HG02852 (cell line): ENCODE results near the gene DHODH.

Source experiments
- ATAC-seq: cut with Tn5 transposase; IDR thresholded peaks from one replicate; pipeline ENCODE4 v1.9.1; 2021; ENCODE audit warnings: mild to moderate bottlenecking, moderate library complexity; ENCODE audit not compliant: unreplicated experiment

The DHODH gene

DNA sequence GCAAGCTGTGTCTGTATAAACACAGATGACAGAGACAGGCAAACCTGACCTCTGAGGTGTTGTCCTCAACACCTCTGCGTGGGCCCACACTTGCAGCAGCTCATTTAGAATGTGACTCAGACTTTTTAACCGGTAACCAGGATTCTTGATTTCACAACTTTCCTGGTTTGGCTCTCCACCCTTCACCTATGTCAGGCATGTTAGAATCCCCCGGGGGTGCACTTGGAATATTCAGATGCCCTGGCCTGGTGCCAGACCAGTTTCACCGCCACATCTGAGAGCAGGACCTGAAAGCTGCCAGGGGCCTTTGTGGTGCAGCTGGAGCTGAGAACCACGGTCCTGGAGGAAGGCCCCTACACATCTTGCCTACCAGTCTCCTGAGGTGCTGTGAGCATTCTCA lies 4.8 kb downstream of the DHODH start:
- ATAC-seq = no peak

DNA sequence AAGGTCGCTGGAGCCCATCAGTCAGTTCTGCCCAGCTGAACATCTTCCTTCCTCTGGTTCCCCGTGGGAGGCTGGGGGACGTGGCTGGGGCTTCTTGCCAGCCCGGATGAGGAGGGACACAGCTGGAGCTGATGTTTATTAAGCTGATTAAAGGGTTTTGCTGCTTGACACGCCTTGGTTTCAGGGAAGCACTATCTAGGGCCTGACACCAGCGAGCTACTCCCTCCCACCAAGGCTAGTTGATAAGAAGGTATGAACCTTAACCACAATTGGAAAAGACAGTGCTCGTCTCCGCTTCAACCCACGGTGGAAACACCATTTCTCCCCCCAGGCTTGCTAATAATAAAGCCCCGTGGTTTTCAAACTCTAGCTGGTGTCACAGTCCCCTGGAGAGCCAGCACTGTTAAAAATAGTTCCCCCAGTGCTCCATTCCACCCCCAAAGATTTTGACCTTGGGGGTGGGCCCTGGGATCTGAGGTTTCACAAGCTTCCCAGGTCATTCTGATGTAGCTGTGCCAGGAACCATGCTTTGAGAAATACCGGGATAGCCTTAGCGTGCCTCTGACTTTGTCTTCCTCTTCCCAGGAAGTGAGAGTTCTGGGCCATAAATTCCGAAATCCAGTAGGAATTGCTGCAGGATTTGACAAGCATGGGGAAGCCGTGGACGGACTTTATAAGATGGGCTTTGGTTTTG lies 5.5 kb downstream of the DHODH start:
- ATAC-seq = no peak

DNA sequence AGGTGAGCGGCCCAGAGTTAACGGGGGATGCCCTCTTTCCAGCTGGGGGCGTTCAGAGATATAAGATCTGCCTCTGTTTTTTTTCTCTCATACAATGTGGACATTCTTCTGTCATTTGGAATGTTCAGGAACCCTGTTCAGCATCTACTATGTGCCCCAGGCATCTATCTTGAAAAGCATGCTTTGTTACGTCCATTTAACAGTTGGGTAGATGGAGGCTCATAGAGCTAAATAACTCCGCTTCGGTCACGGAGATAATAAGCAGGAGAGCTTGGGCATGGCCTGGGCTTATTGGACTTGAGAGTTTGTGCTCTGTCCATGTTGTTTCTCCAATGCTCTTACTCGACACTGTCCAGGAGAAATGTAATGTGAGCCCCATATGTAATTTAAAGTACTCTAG lies 6.1 kb downstream of the DHODH start:
- no peak for ATAC-seq

DNA sequence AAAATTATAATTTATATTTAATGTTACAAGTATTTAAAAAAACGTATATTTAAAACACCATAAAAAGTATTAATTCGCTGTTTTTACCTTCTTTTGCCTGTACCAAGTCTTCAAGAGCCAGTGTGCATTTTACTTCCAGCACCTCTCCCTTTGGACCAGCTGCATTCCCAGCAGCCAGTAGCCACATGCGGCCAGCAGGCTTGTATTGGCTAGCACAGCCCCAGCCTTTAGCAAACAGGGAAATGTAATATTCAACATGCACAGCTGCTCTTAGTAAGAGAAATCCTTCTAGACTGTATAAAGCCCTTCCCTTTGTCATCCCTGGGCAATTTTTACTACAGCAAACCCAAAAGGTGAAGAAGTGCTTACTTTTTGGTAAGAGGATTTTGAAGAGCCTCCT lies 6.6 kb downstream of the DHODH start:
- ATAC-seq = no peak

DNA sequence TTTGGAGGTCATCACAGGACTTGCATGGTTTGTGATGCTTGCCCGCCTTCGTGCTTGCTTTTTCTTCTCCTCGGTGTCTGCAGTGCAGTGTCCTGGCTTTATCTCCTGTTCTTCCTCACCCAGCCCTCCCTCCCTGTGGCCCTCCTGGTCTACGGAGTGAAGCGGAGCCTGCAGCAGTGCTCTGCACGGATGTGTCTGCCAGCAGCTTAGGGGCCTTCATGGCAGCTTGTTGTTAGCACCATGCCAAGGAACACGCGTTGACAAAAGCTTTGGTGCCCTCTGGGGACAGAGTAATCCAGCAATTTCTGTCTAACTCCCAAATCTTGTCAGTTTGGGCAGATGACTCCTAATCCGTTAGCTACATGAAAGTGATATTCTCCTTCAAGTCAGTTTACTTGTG lies 9.9 kb downstream of the DHODH start:
- ATAC-seq = no peak

DNA sequence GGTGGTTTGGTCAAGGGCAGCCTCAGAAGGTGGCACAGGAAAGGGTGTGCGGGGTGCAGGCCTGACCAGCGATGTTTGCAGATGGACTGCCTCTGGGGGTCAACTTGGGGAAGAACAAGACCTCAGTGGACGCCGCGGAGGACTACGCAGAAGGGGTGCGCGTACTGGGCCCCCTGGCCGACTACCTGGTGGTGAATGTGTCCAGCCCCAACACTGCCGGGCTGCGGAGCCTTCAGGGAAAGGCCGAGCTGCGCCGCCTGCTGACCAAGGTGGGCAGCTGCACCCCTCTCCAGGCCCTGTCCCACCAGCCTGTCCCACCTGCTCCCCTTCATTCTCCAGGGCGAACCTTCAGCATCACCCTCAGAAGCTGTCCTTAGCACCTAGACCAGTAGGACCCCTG lies 12.5 kb downstream of the DHODH start:
- no peak for ATAC-seq

DNA sequence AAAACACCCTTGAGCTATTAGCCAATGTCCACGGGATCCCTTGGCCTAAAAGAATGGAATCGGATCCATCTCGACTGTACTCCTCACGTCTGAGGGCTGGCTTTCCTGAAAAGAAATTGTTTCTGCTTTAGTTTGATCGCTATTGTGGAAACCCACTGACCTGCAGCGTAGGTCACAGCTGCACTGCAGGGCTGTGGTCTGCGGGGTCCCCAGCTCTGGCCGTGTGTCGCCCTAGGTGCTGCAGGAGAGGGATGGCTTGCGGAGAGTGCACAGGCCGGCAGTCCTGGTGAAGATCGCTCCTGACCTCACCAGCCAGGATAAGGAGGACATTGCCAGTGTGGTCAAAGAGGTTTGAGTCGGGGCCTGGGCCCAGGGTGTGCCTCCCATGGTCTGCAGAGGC lies 13.6 kb downstream of the DHODH start:
- no peak for ATAC-seq

DNA sequence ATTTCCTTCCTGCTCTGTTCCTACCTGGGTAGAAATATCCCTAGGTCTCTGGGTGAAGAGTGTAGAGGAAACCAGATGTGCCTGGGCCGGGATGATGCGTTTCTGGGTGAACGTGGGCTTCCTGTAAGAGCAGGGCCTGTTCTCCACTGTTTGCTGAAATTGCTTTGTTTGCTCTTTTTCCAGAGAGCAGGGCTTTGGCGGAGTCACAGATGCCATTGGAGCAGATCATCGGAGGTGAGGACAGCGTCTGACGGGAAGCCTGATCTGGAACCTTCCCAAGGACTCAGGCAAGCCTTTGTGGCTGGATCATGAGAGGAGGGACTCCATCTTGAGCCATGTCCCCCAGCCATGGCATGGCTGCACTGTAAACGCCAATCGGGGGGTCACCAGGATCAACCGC lies 15.4 kb downstream of the DHODH start:
- ATAC-seq = no peak

DNA sequence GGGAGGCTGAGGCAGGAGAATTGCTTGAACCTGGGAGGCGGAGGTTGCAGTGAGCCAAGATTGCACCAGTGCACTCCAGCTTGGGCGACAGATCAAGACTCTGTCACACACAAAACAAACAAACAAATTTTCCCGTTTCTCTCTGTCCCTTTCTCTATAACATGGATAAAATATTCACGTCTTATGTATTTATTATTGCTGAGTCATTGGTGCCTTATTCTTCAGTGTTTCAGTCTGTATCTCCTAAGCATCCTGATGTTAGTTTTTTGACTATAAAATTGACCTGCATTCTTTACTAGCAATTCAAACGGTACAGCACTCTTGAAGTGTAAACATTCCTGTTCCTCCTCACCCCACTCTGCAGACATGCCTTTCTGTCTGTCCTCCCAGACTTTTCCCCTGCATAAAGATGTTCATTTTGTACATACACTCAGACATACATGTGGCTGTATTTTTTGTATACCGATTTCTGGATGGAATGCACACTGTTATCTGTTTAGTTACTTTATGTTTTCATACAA lies 16.4 kb downstream of the DHODH start:
- ATAC-seq = no peak

DNA sequence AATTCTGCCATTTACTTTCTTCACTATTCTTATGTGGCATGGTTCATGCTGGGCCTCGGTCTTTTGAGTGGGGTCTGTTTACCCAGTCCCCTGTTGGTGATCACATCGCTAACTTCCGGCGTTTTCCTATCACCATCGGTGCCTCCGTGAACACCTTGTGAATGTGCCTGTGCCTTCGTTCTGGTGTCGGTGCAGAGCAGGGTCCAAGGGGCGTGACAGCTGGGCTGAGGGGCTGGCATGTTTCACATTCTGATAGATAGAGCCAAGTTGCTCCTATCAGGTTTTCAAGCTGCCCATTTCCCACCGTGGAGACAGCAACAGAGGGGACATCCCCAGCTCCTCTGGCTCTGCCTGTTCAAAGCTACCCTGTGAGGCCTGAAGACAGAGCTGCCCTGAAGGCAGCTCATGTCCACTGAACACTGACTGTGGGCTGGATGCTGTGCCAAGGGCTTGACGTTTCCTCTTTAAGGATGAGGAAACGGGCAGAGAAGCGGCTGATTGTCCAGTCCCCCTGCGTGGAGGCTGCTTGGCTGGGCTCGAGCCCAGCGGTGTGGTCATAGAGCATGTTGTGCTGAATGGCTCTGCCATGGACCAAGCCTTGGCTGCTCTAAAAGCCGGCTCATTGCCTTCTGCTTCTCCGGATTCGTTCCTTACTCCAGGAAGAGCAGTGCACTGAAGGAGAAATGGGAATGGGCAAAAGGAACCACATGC lies 17.0 kb downstream of the DHODH start:
- no peak for ATAC-seq

DNA sequence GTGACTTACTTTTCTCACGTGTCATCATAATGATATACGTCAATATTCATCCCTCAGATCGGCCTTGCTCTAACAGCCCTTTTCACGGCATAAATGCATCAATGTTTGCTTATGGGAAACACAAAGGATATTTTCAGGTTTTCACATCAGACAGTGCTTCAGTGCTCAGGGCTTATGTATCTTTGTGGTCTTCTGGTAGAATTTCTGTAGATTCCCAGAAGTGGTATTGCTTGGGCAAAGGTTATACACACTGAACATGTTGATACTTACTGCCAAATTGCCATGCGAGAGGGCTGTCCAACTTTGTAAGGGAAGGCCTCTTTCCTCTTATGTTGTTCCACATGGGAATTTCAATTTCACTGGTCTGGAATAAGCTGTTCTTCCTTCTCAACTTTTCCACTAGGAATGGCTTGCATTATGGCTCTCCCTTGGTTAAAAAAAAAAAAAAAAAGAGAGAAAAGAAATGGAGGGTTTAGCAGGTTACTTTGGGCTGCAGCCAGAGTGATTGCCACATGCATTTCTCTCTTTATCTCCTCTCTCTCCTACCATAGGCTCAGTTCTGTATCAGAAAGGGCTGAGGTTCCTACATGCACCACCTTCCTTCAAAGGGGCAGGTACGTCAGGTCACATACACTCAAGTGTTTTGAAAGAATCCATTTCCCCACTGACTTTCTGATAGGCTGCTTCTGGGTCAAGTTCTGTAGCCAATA lies 19.3 kb downstream of the DHODH start:
- no peak for ATAC-seq

DNA sequence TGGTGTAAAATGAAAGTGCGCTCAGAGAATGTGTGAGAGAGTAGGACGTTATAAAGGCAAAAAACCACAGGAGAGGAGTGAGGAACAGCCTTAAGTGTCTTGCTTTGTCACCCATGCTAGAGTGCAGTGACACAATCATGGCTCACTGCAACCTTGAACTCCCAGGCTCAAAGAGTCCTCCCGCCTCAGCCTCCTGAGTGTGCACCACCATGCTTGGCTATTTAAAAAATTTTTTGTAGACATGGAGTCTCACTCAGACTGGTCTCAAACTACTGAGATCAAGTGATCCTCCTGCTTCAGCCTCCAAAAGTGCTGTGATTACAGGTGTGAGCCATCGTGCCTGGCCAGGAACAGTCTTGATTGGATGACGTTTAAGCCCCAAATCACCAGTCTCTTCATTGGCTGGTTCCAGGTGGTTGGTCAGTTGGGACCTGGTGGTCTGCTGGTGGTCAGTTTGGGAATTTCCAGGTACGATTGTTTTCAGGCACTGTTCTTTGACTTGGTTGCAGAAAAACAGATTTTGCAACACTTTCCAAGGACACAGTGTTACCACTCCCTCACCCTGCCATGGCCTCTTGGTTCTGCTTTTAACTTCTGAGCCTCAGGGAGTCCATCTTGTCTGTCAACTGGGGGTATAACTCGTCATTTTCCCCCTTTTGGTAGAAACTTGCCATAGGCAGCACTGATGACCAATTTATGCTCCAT lies 21.2 kb downstream of the DHODH start:
- no peak for ATAC-seq

DNA sequence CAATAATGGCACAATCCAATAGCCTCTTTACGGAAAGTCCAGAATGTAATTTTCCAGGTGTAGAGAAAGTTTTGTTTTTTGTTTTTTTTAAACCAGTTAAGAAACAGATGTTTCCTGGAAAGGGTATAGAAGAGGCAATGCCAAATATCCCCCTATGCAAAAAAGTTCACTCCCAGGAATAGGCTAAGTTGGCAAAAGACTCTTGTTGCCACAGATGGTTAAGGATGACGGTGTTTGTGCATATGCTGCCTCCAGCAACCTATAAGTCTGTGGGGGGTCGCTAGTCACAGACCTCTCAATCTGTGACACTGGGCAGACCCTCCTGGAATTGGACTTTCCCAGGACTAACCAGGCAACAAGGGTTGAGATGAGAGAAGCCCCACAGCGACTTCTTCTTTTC lies 24.9 kb downstream of the DHODH start:
- no peak for ATAC-seq

DNA sequence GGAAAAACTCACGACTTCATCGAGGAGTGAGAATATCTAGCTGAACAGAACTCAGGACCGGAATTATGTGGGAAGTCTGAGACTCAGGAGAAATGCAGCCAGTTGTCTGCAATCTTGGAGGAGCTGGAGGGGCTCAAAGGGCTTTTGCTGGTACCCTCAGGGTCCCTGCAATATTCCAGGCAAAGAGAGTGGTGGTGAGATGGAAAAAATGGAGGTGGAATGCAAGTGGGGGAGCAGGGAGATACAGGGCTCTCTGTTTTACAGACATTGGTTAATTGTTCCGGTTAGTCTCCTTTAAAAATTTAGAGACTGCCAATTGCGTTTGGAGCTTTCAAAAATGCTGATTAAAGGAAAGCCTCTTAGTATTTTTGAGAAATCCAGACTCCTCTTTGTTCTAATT lies 27.6 kb downstream of the DHODH start:
- no peak for ATAC-seq

DNA sequence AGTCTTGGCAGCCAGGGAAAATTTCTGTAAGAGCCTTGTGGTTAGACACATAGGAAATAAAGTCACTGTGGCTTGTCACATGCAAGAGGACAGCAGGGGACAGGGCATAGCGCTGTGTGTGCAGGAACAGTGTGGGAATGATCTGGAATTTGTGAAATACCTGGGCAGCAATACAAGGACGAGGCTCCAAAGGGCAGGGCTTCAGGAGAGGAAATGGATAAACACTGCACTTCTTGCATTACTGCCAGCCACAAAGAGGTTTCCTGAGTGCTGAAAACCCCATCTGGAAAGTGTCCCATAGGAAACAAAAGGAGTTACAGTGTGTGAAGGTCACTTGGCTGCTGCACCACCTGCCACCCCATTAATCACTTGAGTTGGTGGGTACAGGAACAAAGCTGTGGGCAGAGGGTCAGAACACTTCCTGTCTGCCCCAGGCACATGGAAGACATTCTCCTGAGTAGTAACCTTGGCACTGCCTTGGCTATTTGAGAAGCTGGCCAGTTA lies 33.7 kb downstream of the DHODH start:
- ATAC-seq = no peak

DNA sequence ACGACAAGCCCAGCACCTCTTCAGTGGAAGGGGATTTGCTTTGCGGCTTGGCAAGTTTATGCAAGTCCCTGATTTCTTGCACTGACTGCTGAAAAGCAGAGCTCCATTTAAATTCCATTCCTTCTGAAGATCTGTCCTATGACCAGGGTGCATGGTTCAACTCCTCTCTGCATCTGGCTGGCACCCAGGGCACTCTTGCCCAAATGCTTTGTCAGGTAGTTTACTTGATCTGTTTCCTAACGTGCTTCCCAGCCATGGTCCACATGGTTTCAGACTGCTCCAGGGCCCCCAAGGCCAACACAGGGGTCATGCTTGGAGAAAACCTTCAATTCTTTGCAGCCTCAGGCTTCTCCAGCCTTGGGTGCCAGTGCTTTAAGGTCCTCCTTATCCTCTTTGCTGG lies 34.5 kb downstream of the DHODH start:
- no peak for ATAC-seq

DNA sequence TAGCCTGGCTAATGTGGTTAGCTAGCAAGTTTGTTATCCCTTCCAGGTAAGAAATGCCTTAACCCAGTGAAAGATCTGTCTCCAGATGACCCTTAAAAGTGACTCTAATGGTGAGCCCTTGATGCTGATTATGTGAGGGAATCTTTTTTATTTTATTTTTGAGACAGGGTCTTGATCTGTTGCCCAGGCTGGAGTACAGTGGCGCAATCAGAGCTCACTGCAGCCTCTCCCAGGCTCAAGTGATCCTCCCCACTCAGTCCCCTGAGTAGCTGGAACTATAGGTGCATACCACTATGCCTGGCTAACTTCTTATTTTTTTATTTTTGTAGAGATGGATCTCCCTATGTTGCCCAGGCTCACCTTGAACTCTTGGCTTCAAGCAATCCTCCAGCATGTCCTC lies 35.0 kb downstream of the DHODH start:
- ATAC-seq = no peak

DNA sequence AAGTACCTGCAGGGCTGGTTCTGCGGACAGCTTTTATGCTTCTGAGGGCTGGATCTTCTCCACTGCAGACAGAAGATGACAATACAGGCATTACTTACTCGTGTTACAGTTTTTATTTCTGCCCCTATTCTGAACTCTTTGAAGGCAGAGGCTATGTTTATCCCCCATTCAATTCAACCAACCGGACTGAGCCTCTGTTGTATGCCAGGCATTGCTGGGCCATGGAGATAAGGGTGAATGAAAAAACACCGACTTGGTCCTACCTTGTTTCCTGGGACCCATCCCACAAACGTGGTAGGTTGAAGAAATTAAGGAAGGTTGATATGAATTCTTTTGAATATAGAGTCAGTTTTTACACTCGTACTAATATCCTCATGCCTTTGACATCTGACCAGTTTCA lies 35.8 kb downstream of the DHODH start:
- no peak for ATAC-seq

DNA sequence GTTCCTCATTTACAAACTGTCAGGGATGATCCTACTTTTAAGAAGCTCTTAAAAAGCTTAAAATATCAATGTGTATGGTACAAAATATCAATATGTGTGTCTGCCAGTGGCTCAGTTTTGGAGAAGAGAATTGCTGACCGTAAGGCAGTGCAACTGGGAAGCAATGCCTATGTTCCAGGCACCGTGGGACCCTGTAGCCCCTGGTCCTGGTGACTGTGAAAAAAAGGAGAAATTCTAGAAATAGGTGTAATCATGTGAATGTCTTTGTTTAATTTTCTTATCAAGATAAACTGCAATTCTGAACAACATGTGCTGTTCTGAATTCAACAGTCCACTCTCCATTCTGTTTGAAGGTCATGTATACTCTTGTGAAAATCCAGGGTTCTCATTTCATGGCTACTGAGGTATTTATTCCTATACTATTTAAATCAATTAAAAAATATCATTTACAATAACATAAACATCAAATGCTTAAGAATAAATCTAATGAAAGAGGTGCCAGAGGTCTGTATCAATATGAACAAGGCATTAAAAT lies 36.3 kb downstream of the DHODH start:
- ATAC-seq = no peak

DNA sequence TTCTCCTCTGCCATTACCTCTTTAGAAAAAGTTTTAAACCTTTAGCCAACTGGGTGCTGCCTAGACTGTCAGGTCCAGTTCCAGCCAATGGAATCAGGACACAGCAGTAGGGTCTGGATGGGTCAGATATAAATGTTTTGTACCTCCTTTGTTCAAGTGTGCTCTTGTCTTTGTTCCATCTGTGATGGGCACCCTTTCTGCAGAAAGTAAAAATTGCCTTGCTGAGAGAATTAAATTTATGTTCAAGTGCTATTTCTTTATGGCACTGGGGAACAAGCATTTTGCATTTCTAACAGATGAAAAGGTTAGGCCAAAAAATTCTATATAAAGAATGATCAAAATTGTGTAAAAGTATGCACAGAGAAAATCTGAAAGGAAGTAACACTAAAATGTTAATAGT lies 40.6 kb downstream of the DHODH start:
- ATAC-seq = no peak
